DND-41 (cell line): ENCODE data around the gene TBC1D1.

Experiments used
- ATAC-seq: fragments of 200-7000 bp; cut with Tn5 transposase; 3 replicates; pipeline ENCODE4 v1.9.1; 2021; ENCODE audit warnings: low read depth; ENCODE audit not compliant: insufficient read depth
- DNase-seq: peaks from one replicate; pipeline ENCODE4 v3.0.0-alpha.2; 2020
- H2AFZ ChIP-seq: 2 replicates; pipeline ENCODE4 v1.6.0; 2012; ENCODE audit warnings: low read depth, low read length
- H3K27ac ChIP-seq: 2 replicates; pipeline ENCODE4 v1.5.1; 2012; ENCODE audit warnings: low read length, inconsistent platforms
- H3K27me3 ChIP-seq: fragments of 200-600 bp; sonication (generic); 2 replicates; pipeline ENCODE4 v1.6.0; 2012; ENCODE audit warnings: low read length, mild to moderate bottlenecking, inconsistent platforms; ENCODE audit not compliant: insufficient read depth, poor library complexity
- H3K36me3 ChIP-seq: 2 replicates; pipeline ENCODE4 v1.5.1; 2012; ENCODE audit warnings: low read length, inconsistent platforms; ENCODE audit not compliant: insufficient read depth
- H3K4me1 ChIP-seq: 2 replicates; pipeline ENCODE4 v1.5.1; 2012; ENCODE audit warnings: mild to moderate bottlenecking, low read length; ENCODE audit not compliant: insufficient read depth
- H3K4me2 ChIP-seq: 2 replicates; pipeline ENCODE4 v1.6.0; 2012; ENCODE audit warnings: mild to moderate bottlenecking, moderate library complexity, low read length, inconsistent platforms; ENCODE audit not compliant: insufficient read depth
- H3K4me3 ChIP-seq, 2 experiments: fragments of 200-600 bp in 1 of 2; shearing (Covaris generic) in 1 of 2; 2 replicates each; pipeline ENCODE4 v1.5.1; 2012 to 2016; ENCODE audit warnings: inconsistent platforms in 2 of 2, low read length in 2 of 2, mild to moderate bottlenecking in 2 of 2, low read depth in 1 of 2, moderate library complexity in 1 of 2
- H3K79me2 ChIP-seq: 2 replicates; pipeline ENCODE4 v1.6.0; 2012; ENCODE audit warnings: low read length, inconsistent platforms; ENCODE audit not compliant: insufficient read depth
- H3K9ac ChIP-seq: 2 replicates; pipeline ENCODE4 v1.6.0; 2012; ENCODE audit warnings: low read depth, mild to moderate bottlenecking, inconsistent platforms, low read length, moderate library complexity
- H3K9me3 ChIP-seq: 2 replicates; pipeline ENCODE4 v1.5.1; 2012; ENCODE audit warnings: low read length, moderate library complexity, mild to moderate bottlenecking, inconsistent platforms; ENCODE audit not compliant: insufficient read depth, severe bottlenecking
- H4K20me1 ChIP-seq: 2 replicates; pipeline ENCODE4 v1.6.0; 2012; ENCODE audit warnings: low read length; ENCODE audit not compliant: insufficient read depth
- EZH2 ChIP-seq: IDR thresholded peaks from 3 replicates; pipeline ENCODE4 v1.6.1; 2012; ENCODE audit warnings: borderline replicate concordance, low read depth, mild to moderate bottlenecking, moderate library complexity, low read length, inconsistent platforms; ENCODE audit not compliant: severe bottlenecking
- TF ChIP-seq, protein P1 (sequence below): IDR thresholded peaks from 2 replicates; pipeline ENCODE4 v1.5.1; 2012; ENCODE audit warnings: borderline replicate concordance, low read length, moderate library complexity, mild to moderate bottlenecking; ENCODE audit not compliant: poor library complexity, severe bottlenecking; ENCODE audit errors: extremely low read depth

Gene TBC1D1

DNA sequence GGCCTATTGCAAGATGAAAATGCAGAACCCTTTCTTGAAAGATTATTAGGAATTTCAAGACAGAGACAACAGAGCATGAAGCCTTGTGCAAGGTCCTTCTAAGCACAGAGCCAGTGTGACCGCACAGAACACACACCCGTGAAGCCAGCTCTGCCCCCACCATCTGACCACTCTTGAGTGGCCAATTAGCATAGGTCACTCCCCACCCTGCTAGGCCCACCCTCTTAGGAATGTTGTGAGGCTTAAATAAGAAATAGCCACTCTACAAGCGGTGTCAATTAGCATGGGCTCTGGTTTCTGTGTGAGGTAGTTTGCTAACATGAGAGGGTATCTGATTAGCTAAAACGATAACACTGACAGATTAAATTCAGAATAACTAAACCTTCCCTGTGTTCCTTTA, 222.2 kb downstream of the TBC1D1 start:
- H2AFZ ChIP-seq = no peak overlapping the region
- no peaks in the 10 kb centered on the region for H3K79me2 ChIP-seq
- H4K20me1 ChIP-seq = no peaks in the 10 kb centered on the region
- H3K9ac ChIP-seq = no peak overlapping the region
- H3K4me1 ChIP-seq = no peaks in the 10 kb centered on the region
- peaks cover 66% of the 10 kb centered on the region for H3K36me3 ChIP-seq
- H3K4me2 ChIP-seq = no peak overlapping the region
- H3K27ac ChIP-seq = no peak overlapping the region
- H3K9me3 ChIP-seq = no peaks in the 10 kb centered on the region
- ATAC-seq = no peak
- no peak for DNase-seq
- no peak overlapping the region for H3K4me3 ChIP-seq
- TF ChIP-seq, protein P1, sequence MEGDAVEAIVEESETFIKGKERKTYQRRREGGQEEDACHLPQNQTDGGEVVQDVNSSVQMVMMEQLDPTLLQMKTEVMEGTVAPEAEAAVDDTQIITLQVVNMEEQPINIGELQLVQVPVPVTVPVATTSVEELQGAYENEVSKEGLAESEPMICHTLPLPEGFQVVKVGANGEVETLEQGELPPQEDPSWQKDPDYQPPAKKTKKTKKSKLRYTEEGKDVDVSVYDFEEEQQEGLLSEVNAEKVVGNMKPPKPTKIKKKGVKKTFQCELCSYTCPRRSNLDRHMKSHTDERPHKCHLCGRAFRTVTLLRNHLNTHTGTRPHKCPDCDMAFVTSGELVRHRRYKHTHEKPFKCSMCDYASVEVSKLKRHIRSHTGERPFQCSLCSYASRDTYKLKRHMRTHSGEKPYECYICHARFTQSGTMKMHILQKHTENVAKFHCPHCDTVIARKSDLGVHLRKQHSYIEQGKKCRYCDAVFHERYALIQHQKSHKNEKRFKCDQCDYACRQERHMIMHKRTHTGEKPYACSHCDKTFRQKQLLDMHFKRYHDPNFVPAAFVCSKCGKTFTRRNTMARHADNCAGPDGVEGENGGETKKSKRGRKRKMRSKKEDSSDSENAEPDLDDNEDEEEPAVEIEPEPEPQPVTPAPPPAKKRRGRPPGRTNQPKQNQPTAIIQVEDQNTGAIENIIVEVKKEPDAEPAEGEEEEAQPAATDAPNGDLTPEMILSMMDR = no peak
- no peak for TF ChIP-seq EZH2
- no peaks in the 10 kb centered on the region for H3K27me3 ChIP-seq

DNA sequence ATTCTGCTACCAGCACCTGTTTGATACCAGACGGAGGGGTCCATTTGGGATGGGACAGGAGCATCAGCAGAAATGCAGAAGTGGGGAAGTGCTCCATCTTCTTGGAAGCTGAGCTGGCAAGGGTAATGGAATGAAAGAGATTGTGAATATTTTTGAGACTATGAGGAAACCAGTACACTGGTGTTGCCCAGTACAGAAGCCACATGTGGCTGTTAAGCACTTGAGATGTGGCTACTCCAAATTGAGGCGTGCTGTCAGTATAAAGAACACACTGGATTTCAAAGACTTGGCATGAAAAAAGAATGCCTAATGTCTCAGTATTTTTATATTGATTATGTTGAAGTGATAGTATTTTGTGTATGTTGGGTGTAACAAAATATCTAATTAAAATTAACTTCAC, 222.7 kb downstream of the TBC1D1 start:
- H2AFZ ChIP-seq = no peak overlapping the region
- no peaks in the 10 kb centered on the region for H3K9me3 ChIP-seq
- peaks cover 66% of the 10 kb centered on the region for H3K36me3 ChIP-seq
- H3K79me2 ChIP-seq = no peaks in the 10 kb centered on the region
- no peak overlapping the region for H3K4me3 ChIP-seq
- DNase-seq = no peak
- H3K27ac ChIP-seq = no peak overlapping the region
- no peaks in the 10 kb centered on the region for H3K4me1 ChIP-seq
- TF ChIP-seq, protein P1 = no peak
- no peak for TF ChIP-seq EZH2
- H3K4me2 ChIP-seq = no peak overlapping the region
- ATAC-seq = no peak
- no peaks in the 10 kb centered on the region for H4K20me1 ChIP-seq
- no peaks in the 10 kb centered on the region for H3K27me3 ChIP-seq
- no peak overlapping the region for H3K9ac ChIP-seq

DNA sequence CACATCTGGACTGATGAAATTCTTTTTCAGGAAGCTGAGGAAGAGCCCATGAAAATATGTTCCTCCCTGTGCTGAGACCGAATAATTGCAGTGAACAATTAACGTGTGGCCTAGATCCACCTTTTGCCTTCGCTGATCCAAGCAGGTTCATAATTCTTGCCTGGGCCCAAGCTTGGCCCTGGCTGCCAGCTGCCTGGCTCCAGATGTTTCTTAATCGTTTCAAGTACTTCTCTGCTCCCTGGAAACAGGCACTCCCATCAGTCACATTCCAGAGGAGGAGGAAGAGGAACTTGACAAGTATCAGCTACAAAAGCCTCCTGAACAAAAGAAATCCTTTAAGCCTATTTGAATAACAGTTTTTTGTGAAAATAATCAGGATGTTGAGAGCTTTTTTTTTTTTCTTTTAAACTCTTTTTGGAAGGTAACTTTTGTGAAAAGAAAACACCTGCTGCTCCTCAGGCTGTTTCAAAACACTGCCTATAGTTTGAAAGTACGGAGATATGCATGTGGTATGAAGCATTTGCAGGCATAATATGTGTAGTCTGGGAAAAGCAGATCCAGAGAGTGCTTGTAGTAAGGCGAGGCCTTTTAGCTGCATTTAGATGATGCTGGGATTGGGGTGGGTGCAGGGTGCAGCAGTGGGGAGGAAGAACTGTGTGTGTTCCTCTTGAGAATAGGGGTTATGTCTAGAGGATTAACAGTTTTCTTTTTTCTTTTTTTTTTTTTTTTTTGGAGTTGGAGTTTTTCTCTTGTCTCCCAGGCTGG, 223.7 kb downstream of the TBC1D1 start:
- ATAC-seq = no peak
- peaks cover 59% of the 10 kb centered on the region for H3K36me3 ChIP-seq
- no peak overlapping the region for H2AFZ ChIP-seq
- H3K4me1 ChIP-seq = no peaks in the 10 kb centered on the region
- no peak overlapping the region for H3K27ac ChIP-seq
- H4K20me1 ChIP-seq = no peaks in the 10 kb centered on the region
- DNase-seq = no peak
- H3K9me3 ChIP-seq = no peaks in the 10 kb centered on the region
- H3K9ac ChIP-seq = no peak overlapping the region
- TF ChIP-seq EZH2 = no peak
- TF ChIP-seq, protein P1 = no peak
- H3K79me2 ChIP-seq = no peaks in the 10 kb centered on the region
- no peaks in the 10 kb centered on the region for H3K27me3 ChIP-seq
- H3K4me2 ChIP-seq = no peak overlapping the region
- H3K4me3 ChIP-seq = no peak overlapping the region
